ENCODE results near the gene MRPL17. TPM values are rescaled to one million over a fixed set of nuclear protein-coding genes. Genes with fewer than 3 reads are reported as not detected.
A peak's percentile ranks its signal among the peaks of the same experiment; 100 is the strongest.

Gene MRPL17
- total and polyA plus RNA-seq, 10 of the 15 experiments (the other 5 are each of a cell fraction or from before 2014, with no cell fraction given), result 60.3 to 171 (median 94.8) TPM

DNA sequence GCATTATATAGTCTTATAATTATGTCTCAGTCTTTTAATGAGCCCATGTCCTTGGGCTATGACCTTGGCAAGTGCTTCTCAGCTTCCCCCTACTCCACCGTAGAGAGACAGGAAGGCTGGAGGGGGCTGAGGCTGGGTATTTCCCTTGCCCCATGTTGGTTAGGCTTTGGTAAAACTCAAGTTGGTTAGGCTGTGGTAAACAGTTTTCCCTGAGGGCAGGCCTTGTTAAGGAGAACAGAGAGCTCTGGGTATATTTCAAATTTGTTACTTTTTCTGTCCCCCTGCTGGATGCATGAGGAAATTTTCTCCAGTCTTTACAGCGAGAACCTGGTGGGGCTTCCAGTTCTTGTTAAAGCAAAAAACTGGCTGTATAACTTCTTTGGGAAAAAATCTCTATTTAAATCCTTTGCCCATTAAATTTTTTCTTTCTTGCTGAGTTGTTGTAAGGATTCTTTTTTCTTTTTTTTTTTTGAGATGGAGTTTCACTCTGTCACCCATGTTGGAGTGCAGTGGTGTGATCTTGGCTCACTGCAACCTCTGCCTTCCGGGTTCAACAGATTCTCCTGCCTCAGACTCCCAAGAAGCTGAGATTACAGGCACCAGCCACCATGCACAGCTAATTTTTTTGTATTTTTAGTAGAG lies 15.3 kb downstream of the MRPL17 start (continued):
- TF ChIP-seq, protein P1, sequence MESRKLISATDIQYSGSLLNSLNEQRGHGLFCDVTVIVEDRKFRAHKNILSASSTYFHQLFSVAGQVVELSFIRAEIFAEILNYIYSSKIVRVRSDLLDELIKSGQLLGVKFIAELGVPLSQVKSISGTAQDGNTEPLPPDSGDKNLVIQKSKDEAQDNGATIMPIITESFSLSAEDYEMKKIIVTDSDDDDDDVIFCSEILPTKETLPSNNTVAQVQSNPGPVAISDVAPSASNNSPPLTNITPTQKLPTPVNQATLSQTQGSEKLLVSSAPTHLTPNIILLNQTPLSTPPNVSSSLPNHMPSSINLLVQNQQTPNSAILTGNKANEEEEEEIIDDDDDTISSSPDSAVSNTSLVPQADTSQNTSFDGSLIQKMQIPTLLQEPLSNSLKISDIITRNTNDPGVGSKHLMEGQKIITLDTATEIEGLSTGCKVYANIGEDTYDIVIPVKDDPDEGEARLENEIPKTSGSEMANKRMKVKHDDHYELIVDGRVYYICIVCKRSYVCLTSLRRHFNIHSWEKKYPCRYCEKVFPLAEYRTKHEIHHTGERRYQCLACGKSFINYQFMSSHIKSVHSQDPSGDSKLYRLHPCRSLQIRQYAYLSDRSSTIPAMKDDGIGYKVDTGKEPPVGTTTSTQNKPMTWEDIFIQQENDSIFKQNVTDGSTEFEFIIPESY (IDR thresholded peaks at IDR 0.05), result no peak
- TF ChIP-seq, protein P2, sequence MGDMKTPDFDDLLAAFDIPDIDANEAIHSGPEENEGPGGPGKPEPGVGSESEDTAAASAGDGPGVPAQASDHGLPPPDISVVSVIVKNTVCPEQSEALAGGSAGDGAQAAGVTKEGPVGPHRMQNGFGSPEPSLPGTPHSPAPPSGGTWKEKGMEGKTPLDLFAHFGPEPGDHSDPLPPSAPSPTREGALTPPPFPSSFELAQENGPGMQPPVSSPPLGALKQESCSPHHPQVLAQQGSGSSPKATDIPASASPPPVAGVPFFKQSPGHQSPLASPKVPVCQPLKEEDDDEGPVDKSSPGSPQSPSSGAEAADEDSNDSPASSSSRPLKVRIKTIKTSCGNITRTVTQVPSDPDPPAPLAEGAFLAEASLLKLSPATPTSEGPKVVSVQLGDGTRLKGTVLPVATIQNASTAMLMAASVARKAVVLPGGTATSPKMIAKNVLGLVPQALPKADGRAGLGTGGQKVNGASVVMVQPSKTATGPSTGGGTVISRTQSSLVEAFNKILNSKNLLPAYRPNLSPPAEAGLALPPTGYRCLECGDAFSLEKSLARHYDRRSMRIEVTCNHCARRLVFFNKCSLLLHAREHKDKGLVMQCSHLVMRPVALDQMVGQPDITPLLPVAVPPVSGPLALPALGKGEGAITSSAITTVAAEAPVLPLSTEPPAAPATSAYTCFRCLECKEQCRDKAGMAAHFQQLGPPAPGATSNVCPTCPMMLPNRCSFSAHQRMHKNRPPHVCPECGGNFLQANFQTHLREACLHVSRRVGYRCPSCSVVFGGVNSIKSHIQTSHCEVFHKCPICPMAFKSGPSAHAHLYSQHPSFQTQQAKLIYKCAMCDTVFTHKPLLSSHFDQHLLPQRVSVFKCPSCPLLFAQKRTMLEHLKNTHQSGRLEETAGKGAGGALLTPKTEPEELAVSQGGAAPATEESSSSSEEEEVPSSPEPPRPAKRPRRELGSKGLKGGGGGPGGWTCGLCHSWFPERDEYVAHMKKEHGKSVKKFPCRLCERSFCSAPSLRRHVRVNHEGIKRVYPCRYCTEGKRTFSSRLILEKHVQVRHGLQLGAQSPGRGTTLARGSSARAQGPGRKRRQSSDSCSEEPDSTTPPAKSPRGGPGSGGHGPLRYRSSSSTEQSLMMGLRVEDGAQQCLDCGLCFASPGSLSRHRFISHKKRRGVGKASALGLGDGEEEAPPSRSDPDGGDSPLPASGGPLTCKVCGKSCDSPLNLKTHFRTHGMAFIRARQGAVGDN (IDR thresholded peaks at IDR 0.05), result no peak
- no peak for TF ChIP-seq BMI1 (IDR thresholded peaks at IDR 0.05; ENCODE audit: borderline replicate concordance)
- TF ChIP-seq, protein P3, sequence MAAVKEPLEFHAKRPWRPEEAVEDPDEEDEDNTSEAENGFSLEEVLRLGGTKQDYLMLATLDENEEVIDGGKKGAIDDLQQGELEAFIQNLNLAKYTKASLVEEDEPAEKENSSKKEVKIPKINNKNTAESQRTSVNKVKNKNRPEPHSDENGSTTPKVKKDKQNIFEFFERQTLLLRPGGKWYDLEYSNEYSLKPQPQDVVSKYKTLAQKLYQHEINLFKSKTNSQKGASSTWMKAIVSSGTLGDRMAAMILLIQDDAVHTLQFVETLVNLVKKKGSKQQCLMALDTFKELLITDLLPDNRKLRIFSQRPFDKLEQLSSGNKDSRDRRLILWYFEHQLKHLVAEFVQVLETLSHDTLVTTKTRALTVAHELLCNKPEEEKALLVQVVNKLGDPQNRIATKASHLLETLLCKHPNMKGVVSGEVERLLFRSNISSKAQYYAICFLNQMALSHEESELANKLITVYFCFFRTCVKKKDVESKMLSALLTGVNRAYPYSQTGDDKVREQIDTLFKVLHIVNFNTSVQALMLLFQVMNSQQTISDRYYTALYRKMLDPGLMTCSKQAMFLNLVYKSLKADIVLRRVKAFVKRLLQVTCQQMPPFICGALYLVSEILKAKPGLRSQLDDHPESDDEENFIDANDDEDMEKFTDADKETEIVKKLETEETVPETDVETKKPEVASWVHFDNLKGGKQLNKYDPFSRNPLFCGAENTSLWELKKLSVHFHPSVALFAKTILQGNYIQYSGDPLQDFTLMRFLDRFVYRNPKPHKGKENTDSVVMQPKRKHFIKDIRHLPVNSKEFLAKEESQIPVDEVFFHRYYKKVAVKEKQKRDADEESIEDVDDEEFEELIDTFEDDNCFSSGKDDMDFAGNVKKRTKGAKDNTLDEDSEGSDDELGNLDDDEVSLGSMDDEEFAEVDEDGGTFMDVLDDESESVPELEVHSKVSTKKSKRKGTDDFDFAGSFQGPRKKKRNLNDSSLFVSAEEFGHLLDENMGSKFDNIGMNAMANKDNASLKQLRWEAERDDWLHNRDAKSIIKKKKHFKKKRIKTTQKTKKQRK (IDR thresholded peaks at IDR 0.05; ENCODE audit: low read depth, low read length), result no peak
- TF ChIP-seq PAX8 (IDR thresholded peaks at IDR 0.05), result no peak
- TF ChIP-seq SPI1 (IDR thresholded peaks at IDR 0.05; ENCODE audit: borderline replicate concordance, insufficient read depth, low read depth, low read length), result no peak
- TF ChIP-seq FOS (IDR thresholded peaks at IDR 0.05; ENCODE audit: borderline replicate concordance, extremely low read depth, insufficient read length), result no peak
- TF ChIP-seq CREB1 (IDR thresholded peaks at IDR 0.05; ENCODE audit: low read depth), result no peak
- no peak for TF ChIP-seq MEF2B (IDR thresholded peaks at IDR 0.05; ENCODE audit: partially characterized antibody, poor library complexity, severe bottlenecking)
- TF ChIP-seq, protein P4, sequence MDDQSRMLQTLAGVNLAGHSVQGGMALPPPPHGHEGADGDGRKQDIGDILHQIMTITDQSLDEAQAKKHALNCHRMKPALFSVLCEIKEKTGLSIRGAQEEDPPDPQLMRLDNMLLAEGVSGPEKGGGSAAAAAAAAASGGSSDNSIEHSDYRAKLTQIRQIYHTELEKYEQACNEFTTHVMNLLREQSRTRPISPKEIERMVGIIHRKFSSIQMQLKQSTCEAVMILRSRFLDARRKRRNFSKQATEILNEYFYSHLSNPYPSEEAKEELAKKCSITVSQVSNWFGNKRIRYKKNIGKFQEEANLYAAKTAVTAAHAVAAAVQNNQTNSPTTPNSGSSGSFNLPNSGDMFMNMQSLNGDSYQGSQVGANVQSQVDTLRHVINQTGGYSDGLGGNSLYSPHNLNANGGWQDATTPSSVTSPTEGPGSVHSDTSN (IDR thresholded peaks at IDR 0.05; ENCODE audit: insufficient replicate concordance, low read depth, low read length), result no peak
- no peak for TF ChIP-seq NFIC (IDR thresholded peaks at IDR 0.05; ENCODE audit: low read depth, low read length)
- no peak for TF ChIP-seq NR2C2 (IDR thresholded peaks at IDR 0.05; ENCODE audit: borderline replicate concordance, control insufficient read depth, insufficient read length, low read depth)
- no peak for TF ChIP-seq CBX5 (IDR thresholded peaks at IDR 0.05; ENCODE audit: low read depth)
- no peak for TF ChIP-seq TAF1 (IDR thresholded peaks at IDR 0.05; ENCODE audit: borderline replicate concordance, low read depth, low read length)
- TF ChIP-seq CHD1 (IDR thresholded peaks at IDR 0.05; ENCODE audit: low read depth, low read length), result no peak
- TF ChIP-seq BRCA1 (IDR thresholded peaks at IDR 0.05; ENCODE audit: low read depth, low read length), result no peak
- no peak for TF ChIP-seq TARDBP (IDR thresholded peaks at IDR 0.05; ENCODE audit: borderline replicate concordance)
- no peak for TF ChIP-seq RELA (IDR thresholded peaks at IDR 0.05; ENCODE audit: borderline replicate concordance, partially characterized antibody)
- TF ChIP-seq SREBF1 (IDR thresholded peaks at IDR 0.05; ENCODE audit: low read length), result no peak
- TF ChIP-seq NBN (IDR thresholded peaks at IDR 0.05), result 0 out of 2 replicates have a peak, but pooled peaks have one; percentile 53
- TF ChIP-seq SIN3A (IDR thresholded peaks at IDR 0.05; ENCODE audit: low read depth, low read length), result no peak

All from GM12878 (cell line).